Measurements from ENCODE around the gene TGOLN2. TPM values are rescaled to one million over a fixed set of nuclear protein-coding genes. Genes with fewer than 3 reads are reported as not detected.

The TGOLN2 gene
- total and polyA plus RNA-seq, 10 of the 15 experiments (the other 5 are each of a cell fraction or from before 2014, with no cell fraction given), result 13.8 to 92.3 (median 49.4) TPM

DNA sequence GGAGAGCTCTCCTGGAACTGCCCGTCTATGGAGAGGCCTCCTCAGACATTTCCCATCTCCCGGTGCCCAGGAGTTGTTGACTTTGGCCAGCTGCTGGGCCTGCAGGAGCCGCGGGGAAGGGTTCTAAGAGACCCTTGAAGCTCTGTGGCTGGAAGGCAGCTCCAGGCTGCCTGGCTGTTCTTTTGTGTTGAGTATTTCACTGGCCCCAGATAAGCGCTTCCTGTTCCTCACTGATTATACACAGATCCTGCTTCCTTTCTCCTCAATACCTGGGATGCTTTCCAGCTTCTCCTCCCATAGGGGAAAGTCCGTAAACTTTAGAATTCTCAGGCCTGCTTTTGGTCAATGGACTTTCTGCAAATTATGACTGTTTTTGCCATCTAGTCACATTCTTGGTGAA lies 57.8 kb downstream of the TGOLN2 start:
- Histone ChIP-seq H3K27ac (ENCODE audit: control insufficient read depth, insufficient read depth) (no peak overlapping the region), H3K9me3 (replicated peaks; ENCODE audit: control insufficient read depth, insufficient read depth, low read length) (no peaks in the 10 kb centered on the region), H3K27me3 (replicated peaks in 1 of 2; ENCODE audit: control insufficient read depth in 2 of 2, insufficient read depth in 2 of 2, low read length in 1 of 2) (peaks cover 3 to 8% of the 10 kb centered on the region in 2 experiments; a peak in 3 of 4 replicates), H2AFZ (ENCODE audit: control insufficient read depth, low read depth, low read length) (no peak overlapping the region), H3K4me2 (ENCODE audit: control insufficient read depth, insufficient read depth) (no peak overlapping the region), H3K36me3 (ENCODE audit: control insufficient read depth in 2 of 2, insufficient read depth in 2 of 2, low read length in 1 of 2) (no peaks in the 10 kb centered on the region), H3K9ac (ENCODE audit: control insufficient read depth, insufficient read depth, low read length) (no peak overlapping the region), H3K4me3 (no peak overlapping the region), H4K20me1 (ENCODE audit: control insufficient read depth, insufficient read depth) (no peaks in the 10 kb centered on the region), H3K4me1 (ENCODE audit: control insufficient read depth, insufficient read depth, low read length) (no peaks in the 10 kb centered on the region), H3K79me2 (ENCODE audit: control insufficient read depth, insufficient read depth, low read length) (no peaks in the 10 kb centered on the region)
- ChIA-PET POLR2A (no interaction called here), RAD21 (ENCODE audit: unreplicated experiment) (interaction anchor here (1.0 to 1.2 kb wide), 2 partner anchors 15 to 30 kb away, joined by 4 to 6 read pairs; no protein-coding TSS in a partner anchor), SMC1A (ENCODE audit: uncharacterized antibody, unreplicated experiment) (interaction anchor here (0.6 to 2.6 kb wide), 2 partner anchors 14 to 780 kb away, joined by 3 to 8 read pairs; no protein-coding TSS in a partner anchor), CTCF (interaction anchor here (1.6 to 4.4 kb wide), 2 partner anchors 15 to 31 kb away, joined by 5 to 57 read pairs; no protein-coding TSS in a partner anchor)
- ATAC-seq (no peak), DNase-seq (ENCODE audit: low read depth, low spot score) (no peak), FAIRE-seq (no peak)
- BruUV-seq (replicated peaks), result no TSS peak
- intact Hi-C loops (cut with micrococcal nuclease; ENCODE audit: unreplicated experiment) (no loop called here), in situ Hi-C loops (cut with MboI) (no loop called here)
- TF ChIP-seq ZNF384 (IDR thresholded peaks at IDR 0.05; ENCODE audit: borderline replicate concordance, low read depth, low read length) (no peak), SMARCA5 (IDR thresholded peaks at IDR 0.05) (no peak), NFXL1 (IDR thresholded peaks at IDR 0.05; ENCODE audit: borderline replicate concordance) (no peak), RELA (IDR thresholded peaks at IDR 0.05; ENCODE audit: borderline replicate concordance, partially characterized antibody) (no peak)
- TF ChIP-seq, protein P1, sequence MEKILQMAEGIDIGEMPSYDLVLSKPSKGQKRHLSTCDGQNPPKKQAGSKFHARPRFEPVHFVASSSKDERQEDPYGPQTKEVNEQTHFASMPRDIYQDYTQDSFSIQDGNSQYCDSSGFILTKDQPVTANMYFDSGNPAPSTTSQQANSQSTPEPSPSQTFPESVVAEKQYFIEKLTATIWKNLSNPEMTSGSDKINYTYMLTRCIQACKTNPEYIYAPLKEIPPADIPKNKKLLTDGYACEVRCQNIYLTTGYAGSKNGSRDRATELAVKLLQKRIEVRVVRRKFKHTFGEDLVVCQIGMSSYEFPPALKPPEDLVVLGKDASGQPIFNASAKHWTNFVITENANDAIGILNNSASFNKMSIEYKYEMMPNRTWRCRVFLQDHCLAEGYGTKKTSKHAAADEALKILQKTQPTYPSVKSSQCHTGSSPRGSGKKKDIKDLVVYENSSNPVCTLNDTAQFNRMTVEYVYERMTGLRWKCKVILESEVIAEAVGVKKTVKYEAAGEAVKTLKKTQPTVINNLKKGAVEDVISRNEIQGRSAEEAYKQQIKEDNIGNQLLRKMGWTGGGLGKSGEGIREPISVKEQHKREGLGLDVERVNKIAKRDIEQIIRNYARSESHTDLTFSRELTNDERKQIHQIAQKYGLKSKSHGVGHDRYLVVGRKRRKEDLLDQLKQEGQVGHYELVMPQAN (conservative IDR thresholded peaks at IDR 0.05), result no peak
- TF ChIP-seq, protein P2, sequence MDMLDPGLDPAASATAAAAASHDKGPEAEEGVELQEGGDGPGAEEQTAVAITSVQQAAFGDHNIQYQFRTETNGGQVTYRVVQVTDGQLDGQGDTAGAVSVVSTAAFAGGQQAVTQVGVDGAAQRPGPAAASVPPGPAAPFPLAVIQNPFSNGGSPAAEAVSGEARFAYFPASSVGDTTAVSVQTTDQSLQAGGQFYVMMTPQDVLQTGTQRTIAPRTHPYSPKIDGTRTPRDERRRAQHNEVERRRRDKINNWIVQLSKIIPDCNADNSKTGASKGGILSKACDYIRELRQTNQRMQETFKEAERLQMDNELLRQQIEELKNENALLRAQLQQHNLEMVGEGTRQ (IDR thresholded peaks at IDR 0.05; ENCODE audit: borderline replicate concordance, low read depth, low read length), result no peak
- WGBS (ENCODE audit: insufficient coverage, insufficient replicate concordance, low lambda C conversion rate, missing lambda C conversion rate), result 26% methylated on average over 6 of the region's 6 CpGs

Small RNAs within 50 kb of the gene (small RNA-seq; reads per million reads assigned to genes)
- gene AC062037.1 (not detected), gene RF00019 (not detected), gene RN7SL113P (not detected)

Other genes starting within 250 kb of the TGOLN2 start
Only the 7 nearest of the 8 such genes appear.
- gene TCF7L1, start 194.6 kb downstream of the TGOLN2 start, total RNA-seq (2014; rRNA removed), result not detected in 2 replicates
- not detected in 2 replicates for gene TCF7L1, start 194.6 kb downstream of the TGOLN2 start, total RNA-seq (2014; rRNA removed; fragmentation: Illumina TruSeq; extraction: Trizol)
- gene TCF7L1, start 194.6 kb downstream of the TGOLN2 start, total RNA-seq (2021), result 0.10 TPM in 1 of 2 replicates, not detected in the other
- gene TCF7L1, start 194.6 kb downstream of the TGOLN2 start, polyA plus RNA-seq (2011; rRNA removed), result not detected in 2 replicates
- gene TCF7L1, start 194.6 kb downstream of the TGOLN2 start, polyA plus RNA-seq (2014; fragmentation: Illumina TruSeq; extraction: Trizol), result 0.03 and 0.05 TPM in 2 replicates
- gene TCF7L1, start 194.6 kb downstream of the TGOLN2 start, polyA plus RNA-seq (2014; fragmentation: Nextera tagmentation; extraction: Ambion mirVana), result not detected
- not detected in 2 replicates for gene TCF7L1, start 194.6 kb downstream of the TGOLN2 start, polyA plus RNA-seq (2014; rRNA removed)
- gene TCF7L1, start 194.6 kb downstream of the TGOLN2 start, polyA plus RNA-seq (2016; fragmentation: Nextera tagmentation; extraction: Ambion mirVana), result under 1 TPM in 1 of 2 experiments, not detected in 1; 0.11 TPM
- gene RETSAT, start 26.5 kb upstream of the TGOLN2 start, total RNA-seq (2014; rRNA removed), result 26.5 and 27.6 TPM in 2 replicates
- gene RETSAT, start 26.5 kb upstream of the TGOLN2 start, total RNA-seq (2014; rRNA removed; fragmentation: Illumina TruSeq; extraction: Trizol), result 22.5 and 22.8 TPM in 2 replicates
- 23.6 and 26.2 TPM in 2 replicates for gene RETSAT, start 26.5 kb upstream of the TGOLN2 start, total RNA-seq (2021)
- 19.2 and 25.1 TPM in 2 replicates for gene RETSAT, start 26.5 kb upstream of the TGOLN2 start, polyA plus RNA-seq (2011; rRNA removed)
- 20.4 and 28.8 TPM in 2 replicates for gene RETSAT, start 26.5 kb upstream of the TGOLN2 start, polyA plus RNA-seq (2014; fragmentation: Illumina TruSeq; extraction: Trizol)
- gene RETSAT, start 26.5 kb upstream of the TGOLN2 start, polyA plus RNA-seq (2014; fragmentation: Nextera tagmentation; extraction: Ambion mirVana), result 1 to 10 TPM; 3.3 to 4.4 TPM
- gene RETSAT, start 26.5 kb upstream of the TGOLN2 start, polyA plus RNA-seq (2014; rRNA removed), result 21.3 and 21.6 TPM in 2 replicates
- 10 to 100 TPM; 12.8 to 15.2 TPM for gene RETSAT, start 26.5 kb upstream of the TGOLN2 start, polyA plus RNA-seq (2016; fragmentation: Nextera tagmentation; extraction: Ambion mirVana)
- 11.0 and 14.6 TPM in 2 replicates for gene ELMOD3, start 26.8 kb upstream of the TGOLN2 start, total RNA-seq (2014; rRNA removed)
- gene ELMOD3, start 26.8 kb upstream of the TGOLN2 start, total RNA-seq (2014; rRNA removed; fragmentation: Illumina TruSeq; extraction: Trizol), result 10.0 and 10.4 TPM in 2 replicates
- 10.1 and 11.2 TPM in 2 replicates for gene ELMOD3, start 26.8 kb upstream of the TGOLN2 start, total RNA-seq (2021)
- 19.0 and 19.1 TPM in 2 replicates for gene ELMOD3, start 26.8 kb upstream of the TGOLN2 start, polyA plus RNA-seq (2011; rRNA removed)
- gene ELMOD3, start 26.8 kb upstream of the TGOLN2 start, polyA plus RNA-seq (2014; fragmentation: Illumina TruSeq; extraction: Trizol), result 13.5 and 14.0 TPM in 2 replicates
- gene ELMOD3, start 26.8 kb upstream of the TGOLN2 start, polyA plus RNA-seq (2014; fragmentation: Nextera tagmentation; extraction: Ambion mirVana), result 1 to 10 TPM; 1.2 to 2.7 TPM
- gene ELMOD3, start 26.8 kb upstream of the TGOLN2 start, polyA plus RNA-seq (2014; rRNA removed), result 12.9 and 18.8 TPM in 2 replicates
- gene ELMOD3, start 26.8 kb upstream of the TGOLN2 start, polyA plus RNA-seq (2016; fragmentation: Nextera tagmentation; extraction: Ambion mirVana), result 10 to 100 TPM; 13.9 to 14.4 TPM
- gene CAPG, start 82.4 kb upstream of the TGOLN2 start, total RNA-seq (2014; rRNA removed), result 132 and 139 TPM in 2 replicates
- gene CAPG, start 82.4 kb upstream of the TGOLN2 start, total RNA-seq (2014; rRNA removed; fragmentation: Illumina TruSeq; extraction: Trizol), result 91.7 and 95.6 TPM in 2 replicates
- 109 and 139 TPM in 2 replicates for gene CAPG, start 82.4 kb upstream of the TGOLN2 start, total RNA-seq (2021)
- 29.9 and 47.6 TPM in 2 replicates for gene CAPG, start 82.4 kb upstream of the TGOLN2 start, polyA plus RNA-seq (2011; rRNA removed)
- gene CAPG, start 82.4 kb upstream of the TGOLN2 start, polyA plus RNA-seq (2014; fragmentation: Illumina TruSeq; extraction: Trizol), result 21.9 and 74.5 TPM in 2 replicates
- gene CAPG, start 82.4 kb upstream of the TGOLN2 start, polyA plus RNA-seq (2014; fragmentation: Nextera tagmentation; extraction: Ambion mirVana), result 10 to 100 TPM; 26.3 to 65.6 TPM
- 169 and 192 TPM in 2 replicates for gene CAPG, start 82.4 kb upstream of the TGOLN2 start, polyA plus RNA-seq (2014; rRNA removed)
- gene CAPG, start 82.4 kb upstream of the TGOLN2 start, polyA plus RNA-seq (2016; fragmentation: Nextera tagmentation; extraction: Ambion mirVana), result 100 to 1,000 TPM; 110 to 129 TPM
- 0.23 TPM in 1 of 2 replicates, not detected in the other for gene SH2D6, start 90.7 kb upstream of the TGOLN2 start, total RNA-seq (2014; rRNA removed)
- gene SH2D6, start 90.7 kb upstream of the TGOLN2 start, total RNA-seq (2014; rRNA removed; fragmentation: Illumina TruSeq; extraction: Trizol), result 0.23 and 0.40 TPM in 2 replicates
- 0.43 and 0.59 TPM in 2 replicates for gene SH2D6, start 90.7 kb upstream of the TGOLN2 start, total RNA-seq (2021)
- 0.13 and 0.27 TPM in 2 replicates for gene SH2D6, start 90.7 kb upstream of the TGOLN2 start, polyA plus RNA-seq (2011; rRNA removed)
- gene SH2D6, start 90.7 kb upstream of the TGOLN2 start, polyA plus RNA-seq (2014; fragmentation: Illumina TruSeq; extraction: Trizol), result not detected in 2 replicates
- gene SH2D6, start 90.7 kb upstream of the TGOLN2 start, polyA plus RNA-seq (2014; fragmentation: Nextera tagmentation; extraction: Ambion mirVana), result not detected
- 0.99 TPM in 1 of 2 replicates, not detected in the other for gene SH2D6, start 90.7 kb upstream of the TGOLN2 start, polyA plus RNA-seq (2014; rRNA removed)
- gene SH2D6, start 90.7 kb upstream of the TGOLN2 start, polyA plus RNA-seq (2016; fragmentation: Nextera tagmentation; extraction: Ambion mirVana), result not detected
- gene MAT2A, start 211.2 kb upstream of the TGOLN2 start, total RNA-seq (2014; rRNA removed), result 183 TPM in 2 replicates
- gene MAT2A, start 211.2 kb upstream of the TGOLN2 start, total RNA-seq (2014; rRNA removed; fragmentation: Illumina TruSeq; extraction: Trizol), result 125 and 133 TPM in 2 replicates
- 255 and 286 TPM in 2 replicates for gene MAT2A, start 211.2 kb upstream of the TGOLN2 start, total RNA-seq (2021)
- gene MAT2A, start 211.2 kb upstream of the TGOLN2 start, polyA plus RNA-seq (2011; rRNA removed), result 408 and 460 TPM in 2 replicates
- gene MAT2A, start 211.2 kb upstream of the TGOLN2 start, polyA plus RNA-seq (2014; fragmentation: Illumina TruSeq; extraction: Trizol), result 293 and 364 TPM in 2 replicates
- 100 to 1,000 TPM in 1 of 2 experiments, 10 to 100 TPM in 1; 97.6 to 127 TPM for gene MAT2A, start 211.2 kb upstream of the TGOLN2 start, polyA plus RNA-seq (2014; fragmentation: Nextera tagmentation; extraction: Ambion mirVana)
- gene MAT2A, start 211.2 kb upstream of the TGOLN2 start, polyA plus RNA-seq (2014; rRNA removed), result 329 and 359 TPM in 2 replicates
- gene MAT2A, start 211.2 kb upstream of the TGOLN2 start, polyA plus RNA-seq (2016; fragmentation: Nextera tagmentation; extraction: Ambion mirVana), result 100 to 1,000 TPM; 312 to 333 TPM
- gene GGCX, start 233.5 kb upstream of the TGOLN2 start, total RNA-seq (2014; rRNA removed), result 22.2 and 23.6 TPM in 2 replicates
- 18.5 and 20.8 TPM in 2 replicates for gene GGCX, start 233.5 kb upstream of the TGOLN2 start, total RNA-seq (2014; rRNA removed; fragmentation: Illumina TruSeq; extraction: Trizol)
- 22.9 and 24.6 TPM in 2 replicates for gene GGCX, start 233.5 kb upstream of the TGOLN2 start, total RNA-seq (2021)
- 20.5 and 26.1 TPM in 2 replicates for gene GGCX, start 233.5 kb upstream of the TGOLN2 start, polyA plus RNA-seq (2011; rRNA removed)
- 18.1 and 22.5 TPM in 2 replicates for gene GGCX, start 233.5 kb upstream of the TGOLN2 start, polyA plus RNA-seq (2014; fragmentation: Illumina TruSeq; extraction: Trizol)
- gene GGCX, start 233.5 kb upstream of the TGOLN2 start, polyA plus RNA-seq (2014; fragmentation: Nextera tagmentation; extraction: Ambion mirVana), result 10 to 100 TPM; 46.6 to 52.7 TPM
- 27.0 and 37.6 TPM in 2 replicates for gene GGCX, start 233.5 kb upstream of the TGOLN2 start, polyA plus RNA-seq (2014; rRNA removed)
- gene GGCX, start 233.5 kb upstream of the TGOLN2 start, polyA plus RNA-seq (2016; fragmentation: Nextera tagmentation; extraction: Ambion mirVana), result 10 to 100 TPM; 25.4 to 30.3 TPM